ENCODE measurements around the gene ACAD10. TPM values are rescaled to one million over a fixed set of nuclear protein-coding genes. Genes with fewer than 3 reads are reported as not detected.
A peak's percentile ranks its signal among the peaks of the same experiment; 100 is the strongest.

ACAD10 gene
- total and polyA plus RNA-seq, 4 donors: 10.7 to 34.8 (median 21.2) TPM

DNA sequence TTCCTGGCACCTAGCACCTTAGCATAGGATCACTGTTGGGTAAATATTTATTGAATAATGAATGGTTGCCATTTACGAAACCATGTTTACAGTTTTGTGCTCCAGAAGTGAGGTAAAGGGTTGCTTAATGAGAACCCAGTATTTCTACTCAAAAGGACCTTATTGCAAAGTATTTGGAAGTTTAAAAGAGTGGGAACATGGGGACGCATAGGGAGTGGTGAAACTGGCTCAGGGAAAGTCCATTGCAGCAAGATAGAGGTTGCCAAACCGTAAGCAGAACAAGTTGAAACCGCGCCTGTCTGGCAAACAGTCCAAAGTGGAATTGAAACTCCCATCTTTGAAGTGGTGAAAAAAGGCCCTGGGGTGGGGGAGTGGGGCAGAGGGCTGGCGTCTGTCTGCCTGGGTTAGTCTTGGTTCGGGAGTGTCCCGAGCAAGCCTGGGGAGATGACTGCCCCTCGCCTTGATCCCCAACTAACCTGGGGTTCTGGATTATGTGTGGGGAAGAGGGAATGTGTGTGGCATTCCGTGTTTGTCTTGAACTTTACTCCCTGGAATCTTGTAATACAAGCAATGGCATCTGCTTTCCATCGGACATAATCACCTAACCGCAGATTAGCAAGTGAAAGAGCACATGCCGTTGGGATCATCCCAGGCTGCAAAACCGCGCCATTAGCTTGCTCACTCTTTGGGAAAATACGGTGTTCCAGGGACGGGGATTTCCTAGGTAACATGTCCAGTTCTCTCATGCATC is 88.1 kb downstream of the ACAD10 start (continued):
- TF ChIP-seq, protein P1, sequence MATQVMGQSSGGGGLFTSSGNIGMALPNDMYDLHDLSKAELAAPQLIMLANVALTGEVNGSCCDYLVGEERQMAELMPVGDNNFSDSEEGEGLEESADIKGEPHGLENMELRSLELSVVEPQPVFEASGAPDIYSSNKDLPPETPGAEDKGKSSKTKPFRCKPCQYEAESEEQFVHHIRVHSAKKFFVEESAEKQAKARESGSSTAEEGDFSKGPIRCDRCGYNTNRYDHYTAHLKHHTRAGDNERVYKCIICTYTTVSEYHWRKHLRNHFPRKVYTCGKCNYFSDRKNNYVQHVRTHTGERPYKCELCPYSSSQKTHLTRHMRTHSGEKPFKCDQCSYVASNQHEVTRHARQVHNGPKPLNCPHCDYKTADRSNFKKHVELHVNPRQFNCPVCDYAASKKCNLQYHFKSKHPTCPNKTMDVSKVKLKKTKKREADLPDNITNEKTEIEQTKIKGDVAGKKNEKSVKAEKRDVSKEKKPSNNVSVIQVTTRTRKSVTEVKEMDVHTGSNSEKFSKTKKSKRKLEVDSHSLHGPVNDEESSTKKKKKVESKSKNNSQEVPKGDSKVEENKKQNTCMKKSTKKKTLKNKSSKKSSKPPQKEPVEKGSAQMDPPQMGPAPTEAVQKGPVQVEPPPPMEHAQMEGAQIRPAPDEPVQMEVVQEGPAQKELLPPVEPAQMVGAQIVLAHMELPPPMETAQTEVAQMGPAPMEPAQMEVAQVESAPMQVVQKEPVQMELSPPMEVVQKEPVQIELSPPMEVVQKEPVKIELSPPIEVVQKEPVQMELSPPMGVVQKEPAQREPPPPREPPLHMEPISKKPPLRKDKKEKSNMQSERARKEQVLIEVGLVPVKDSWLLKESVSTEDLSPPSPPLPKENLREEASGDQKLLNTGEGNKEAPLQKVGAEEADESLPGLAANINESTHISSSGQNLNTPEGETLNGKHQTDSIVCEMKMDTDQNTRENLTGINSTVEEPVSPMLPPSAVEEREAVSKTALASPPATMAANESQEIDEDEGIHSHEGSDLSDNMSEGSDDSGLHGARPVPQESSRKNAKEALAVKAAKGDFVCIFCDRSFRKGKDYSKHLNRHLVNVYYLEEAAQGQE (IDR thresholded peaks at IDR 0.05): peak; percentile 58
- TF ChIP-seq SP1 (IDR thresholded peaks at IDR 0.05) (peak; percentile 94), YY1 (IDR thresholded peaks at IDR 0.05) (peak; percentile 90)

DNA sequence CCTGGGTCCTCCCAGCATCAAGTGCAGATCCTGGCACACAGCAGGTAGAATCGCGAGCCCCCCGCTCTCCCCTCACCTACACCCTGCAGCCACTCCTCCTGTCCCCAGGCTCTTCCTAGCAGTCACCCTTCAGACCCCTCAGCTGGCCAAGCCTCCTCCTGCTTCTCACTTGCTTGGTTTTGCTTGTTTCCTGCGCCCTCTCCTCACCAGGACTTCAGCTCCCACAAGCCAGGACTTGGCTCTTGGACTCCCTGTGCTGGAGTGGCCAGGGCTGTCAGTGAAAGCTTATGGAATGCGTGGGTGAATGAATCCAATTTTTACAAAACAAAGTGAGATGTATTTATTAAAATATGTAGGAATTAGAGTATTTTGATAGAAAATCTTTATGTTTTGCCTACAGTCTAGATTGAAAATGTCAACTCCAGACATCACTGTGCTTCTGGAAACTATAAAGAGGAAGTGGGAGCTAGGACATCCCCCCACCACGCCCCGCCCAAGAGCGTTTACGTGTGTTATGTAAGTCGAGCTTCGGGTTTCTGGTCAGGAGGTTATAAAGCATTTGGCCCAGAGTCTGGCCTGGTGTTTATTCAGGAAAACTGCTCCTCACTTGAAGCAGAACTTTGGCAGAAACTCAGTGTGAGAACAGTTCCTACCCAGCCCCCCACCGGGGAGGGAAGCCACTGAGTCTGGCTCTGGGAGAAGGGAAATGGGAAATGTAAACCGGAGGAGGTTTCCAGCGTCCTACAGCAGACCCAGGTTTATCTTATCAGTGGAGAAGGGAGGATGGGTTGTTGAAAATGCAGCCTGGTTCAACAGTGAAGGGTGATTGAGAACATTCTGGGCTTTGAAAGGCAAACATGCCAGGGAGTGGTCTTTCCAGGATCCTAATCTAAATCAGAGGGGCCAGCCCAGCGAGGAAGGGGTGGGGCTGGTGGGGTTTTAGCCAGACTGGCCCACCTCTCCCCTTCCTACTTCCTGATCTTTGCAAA is 89.6 kb downstream of the ACAD10 start:
- WGBS: 10% methylated on average over 15 of the region's 15 CpGs
- peaks cover 0 to 5% (median 1%) of the 10 kb centered on the region in 4 donors for H3K36me3 ChIP-seq (ENCODE audit: control insufficient read depth in 4 of 4, insufficient read depth in 3 of 4, low read depth in 1 of 4, low read length in 3 of 4)
- peak overlapping the region; percentile 72 to 87 for H3K9ac ChIP-seq (ENCODE audit: low read depth in 1 of 2, low read length in 2 of 2)
- peak; percentile 73 for DNase-seq (ENCODE audit: low spot score)
- no peaks in the 10 kb centered on the region for H3K27me3 ChIP-seq (ENCODE audit: control insufficient read depth in 4 of 4, insufficient read depth in 4 of 4, low read length in 3 of 4)
- H3K27ac ChIP-seq (ENCODE audit: low read depth in 1 of 2, low read length in 2 of 2): peak overlapping the region; percentile 93 to 97
- H3K9me3 ChIP-seq (ENCODE audit: control insufficient read depth in 4 of 4, low read length in 3 of 4): no peaks in the 10 kb centered on the region
- H3K4me3 ChIP-seq (ENCODE audit: low read depth in 1 of 3, low read length in 3 of 3): peak overlapping the region; percentile 7 to 56 (median 31)
- TF ChIP-seq YY1 (IDR thresholded peaks at IDR 0.05) (peak; percentile 78), TAF1 (conservative IDR thresholded peaks at IDR 0.05) (peak; percentile 53), EGR1 (IDR thresholded peaks at IDR 0.05; ENCODE audit: low read depth in 2 of 2) (peak; percentile 68 to 89), SP1 (IDR thresholded peaks at IDR 0.05) (peak; percentile 86), NR2F2 (IDR thresholded peaks at IDR 0.05) (peak; percentile 92), FOXA1 (IDR thresholded peaks at IDR 0.05) (peak; percentile 88), RAD21 (IDR thresholded peaks at IDR 0.05) (peak; percentile 48 to 49), RXRA (IDR thresholded peaks at IDR 0.05) (peak; percentile 87 to 94), FOXA2 (IDR thresholded peaks at IDR 0.05) (peak; percentile 90), GABPA (IDR thresholded peaks at IDR 0.05 in 1 of 2, conservative IDR thresholded peaks at IDR 0.05 in 1 of 2) (peak in 1 of 2 donors; percentile 44), JUND (IDR thresholded peaks at IDR 0.05) (peak in 1 of 2 donors; percentile 81), HNF4A (conservative IDR thresholded peaks at IDR 0.05) (peak; percentile 77 to 86), HNF4G (IDR thresholded peaks at IDR 0.05) (peak; percentile 26)
- TF ChIP-seq, protein P2, sequence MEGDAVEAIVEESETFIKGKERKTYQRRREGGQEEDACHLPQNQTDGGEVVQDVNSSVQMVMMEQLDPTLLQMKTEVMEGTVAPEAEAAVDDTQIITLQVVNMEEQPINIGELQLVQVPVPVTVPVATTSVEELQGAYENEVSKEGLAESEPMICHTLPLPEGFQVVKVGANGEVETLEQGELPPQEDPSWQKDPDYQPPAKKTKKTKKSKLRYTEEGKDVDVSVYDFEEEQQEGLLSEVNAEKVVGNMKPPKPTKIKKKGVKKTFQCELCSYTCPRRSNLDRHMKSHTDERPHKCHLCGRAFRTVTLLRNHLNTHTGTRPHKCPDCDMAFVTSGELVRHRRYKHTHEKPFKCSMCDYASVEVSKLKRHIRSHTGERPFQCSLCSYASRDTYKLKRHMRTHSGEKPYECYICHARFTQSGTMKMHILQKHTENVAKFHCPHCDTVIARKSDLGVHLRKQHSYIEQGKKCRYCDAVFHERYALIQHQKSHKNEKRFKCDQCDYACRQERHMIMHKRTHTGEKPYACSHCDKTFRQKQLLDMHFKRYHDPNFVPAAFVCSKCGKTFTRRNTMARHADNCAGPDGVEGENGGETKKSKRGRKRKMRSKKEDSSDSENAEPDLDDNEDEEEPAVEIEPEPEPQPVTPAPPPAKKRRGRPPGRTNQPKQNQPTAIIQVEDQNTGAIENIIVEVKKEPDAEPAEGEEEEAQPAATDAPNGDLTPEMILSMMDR (IDR thresholded peaks at IDR 0.05; ENCODE audit: low read depth, low read length, missing input control): no peak
- TF ChIP-seq, protein P3, sequence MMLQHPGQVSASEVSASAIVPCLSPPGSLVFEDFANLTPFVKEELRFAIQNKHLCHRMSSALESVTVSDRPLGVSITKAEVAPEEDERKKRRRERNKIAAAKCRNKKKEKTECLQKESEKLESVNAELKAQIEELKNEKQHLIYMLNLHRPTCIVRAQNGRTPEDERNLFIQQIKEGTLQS (IDR thresholded peaks at IDR 0.05): no peak
- TF ChIP-seq, protein P4, sequence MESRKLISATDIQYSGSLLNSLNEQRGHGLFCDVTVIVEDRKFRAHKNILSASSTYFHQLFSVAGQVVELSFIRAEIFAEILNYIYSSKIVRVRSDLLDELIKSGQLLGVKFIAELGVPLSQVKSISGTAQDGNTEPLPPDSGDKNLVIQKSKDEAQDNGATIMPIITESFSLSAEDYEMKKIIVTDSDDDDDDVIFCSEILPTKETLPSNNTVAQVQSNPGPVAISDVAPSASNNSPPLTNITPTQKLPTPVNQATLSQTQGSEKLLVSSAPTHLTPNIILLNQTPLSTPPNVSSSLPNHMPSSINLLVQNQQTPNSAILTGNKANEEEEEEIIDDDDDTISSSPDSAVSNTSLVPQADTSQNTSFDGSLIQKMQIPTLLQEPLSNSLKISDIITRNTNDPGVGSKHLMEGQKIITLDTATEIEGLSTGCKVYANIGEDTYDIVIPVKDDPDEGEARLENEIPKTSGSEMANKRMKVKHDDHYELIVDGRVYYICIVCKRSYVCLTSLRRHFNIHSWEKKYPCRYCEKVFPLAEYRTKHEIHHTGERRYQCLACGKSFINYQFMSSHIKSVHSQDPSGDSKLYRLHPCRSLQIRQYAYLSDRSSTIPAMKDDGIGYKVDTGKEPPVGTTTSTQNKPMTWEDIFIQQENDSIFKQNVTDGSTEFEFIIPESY (IDR thresholded peaks at IDR 0.05): peak; percentile 83
- TF ChIP-seq, protein P5, sequence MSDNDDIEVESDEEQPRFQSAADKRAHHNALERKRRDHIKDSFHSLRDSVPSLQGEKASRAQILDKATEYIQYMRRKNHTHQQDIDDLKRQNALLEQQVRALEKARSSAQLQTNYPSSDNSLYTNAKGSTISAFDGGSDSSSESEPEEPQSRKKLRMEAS (IDR thresholded peaks at IDR 0.05): peak; percentile 97
- TF ChIP-seq, protein P1 (IDR thresholded peaks at IDR 0.05): peak; percentile 92
- peaks cover 31 to 90% (median 78%) of the 10 kb centered on the region in 4 donors for H3K4me1 ChIP-seq (ENCODE audit: control insufficient read depth in 4 of 4, insufficient read depth in 4 of 4, low read length in 3 of 4)

All from liver (tissue), 9 donors.